Stimulated activated CD8-positive, alpha-beta memory T cell treated with anti-CD3 and anti-CD28 coated beads, Interleukin-4, amount 100 ng/mL, for 24 hours (primary cell): ENCODE results near the gene KIF26A.
"Not testable (repeated sequence)": the region's sequence is repeated elsewhere in the genome, so short reads cannot be mapped to it uniquely, and the experiment has no call there.

Experiments
- DNase-seq: peaks from one replicate; pipeline ENCODE4 v3.0.0-alpha.2; 2020; ENCODE audit warnings: low read depth

Gene KIF26A

GRCh38 chr14:104192146-104192882 is 53.9 kb downstream of the KIF26A start:
- no peak for DNase-seq

- DNase-seq: no peak
These were observed 54.5 kb downstream of the KIF26A start for GRCh38 chr14:104192883-104193245.

GRCh38 chr14:104194016-104194415 is 55.6 kb downstream of the KIF26A start:
- DNase-seq: no peak

GRCh38 chr14:104194716-104195115 is 56.3 kb downstream of the KIF26A start:
- DNase-seq: no peak

- DNase-seq: no peak
These were observed 57.0 kb downstream of the KIF26A start for GRCh38 chr14:104195361-104195760.

- DNase-seq: no peak
These were observed 57.5 kb downstream of the KIF26A start for GRCh38 chr14:104195878-104196277.

GRCh38 chr14:104196461-104197140 is 58.2 kb downstream of the KIF26A start:
- DNase-seq: no peak

GRCh38 chr14:104197449-104198247 is 59.3 kb downstream of the KIF26A start:
- no peak for DNase-seq

GRCh38 chr14:104199266-104199895 is 61.0 kb downstream of the KIF26A start:
- no peak for DNase-seq

- no peak for DNase-seq
These were observed 61.7 kb downstream of the KIF26A start for GRCh38 chr14:104200106-104200505.

GRCh38 chr14:104200591-104200990 is 62.2 kb downstream of the KIF26A start:
- DNase-seq: no peak

GRCh38 chr14:104201063-104201462 is 62.7 kb downstream of the KIF26A start:
- DNase-seq: no peak

- no peak for DNase-seq
These were observed 63.1 kb downstream of the KIF26A start for GRCh38 chr14:104201496-104201895.

- no peak for DNase-seq
These were observed 64.1 kb downstream of the KIF26A start for GRCh38 chr14:104202259-104203070.

GRCh38 chr14:104203071-104203425 is 64.7 kb downstream of the KIF26A start:
- DNase-seq: no peak

GRCh38 chr14:104204660-104205149 is 66.3 kb downstream of the KIF26A start:
- no peak for DNase-seq

- DNase-seq: no peak
These were observed 67.4 kb downstream of the KIF26A start for GRCh38 chr14:104205781-104206180.

GRCh38 chr14:104206281-104206904 is 68.0 kb downstream of the KIF26A start:
- no peak for DNase-seq

GRCh38 chr14:104207142-104208014 is 69.0 kb downstream of the KIF26A start:
- DNase-seq: no peak

- not testable (repeated sequence) for DNase-seq
These were observed 69.6 kb downstream of the KIF26A start for GRCh38 chr14:104208015-104208295.
